Spleen (tissue), 11 donors: ENCODE measurements around the gene CADPS2. TPM values are rescaled to one million over a fixed set of nuclear protein-coding genes. Genes with fewer than 3 reads are reported as not detected.

Experiments
- DNase-seq: peaks from one replicate; pipeline ENCODE4 v3.0.0-alpha.2; 2020
- H3K27ac ChIP-seq, 8 donors: fragments of 200-600 bp; sonication (generic) in 7 of 8; 1 replicate in 4 of 8; 2 replicates in 4 of 8; pipeline versions ENCODE4 v1.5.0 to v1.8.0; 2016 to 2021; ENCODE audit warnings: inconsistent platforms in 4 of 8, mild to moderate bottlenecking in 4 of 8, moderate library complexity in 1 of 8
- H3K27me3 ChIP-seq, 7 donors: fragments of 200-600 bp; sonication (generic) in 6 of 7; replicated peaks in 1 of 7; 1 replicate in 4 of 7; 2 replicates in 3 of 7; pipeline versions ENCODE4 v1.5.0 to v1.8.0; 2016 to 2021; ENCODE audit warnings: inconsistent platforms in 3 of 7, mild to moderate bottlenecking in 1 of 7
- H3K36me3 ChIP-seq, 6 donors: fragments of 200-600 bp; sonication (generic) in 5 of 6; 1 replicate in 4 of 6; 2 replicates in 2 of 6; pipeline versions ENCODE4 v1.5.0 to v1.8.0; 2016 to 2021; ENCODE audit warnings: inconsistent platforms in 2 of 6
- H3K4me1 ChIP-seq, 6 donors: fragments of 200-600 bp; sonication (generic) in 5 of 6; 1 replicate in 3 of 6; 2 replicates in 3 of 6; pipeline versions ENCODE4 v1.5.0 to v1.8.0; 2016 to 2021; ENCODE audit warnings: inconsistent platforms in 3 of 6
- H3K4me3 ChIP-seq, 8 donors: fragments of 200-600 bp; sonication (generic) in 7 of 8; 1 replicate in 4 of 8; 2 replicates in 4 of 8; pipeline versions ENCODE4 v1.5.0 to v1.8.0; 2016 to 2021; ENCODE audit warnings: inconsistent platforms in 4 of 8, mild to moderate bottlenecking in 4 of 8, moderate library complexity in 2 of 8
- H3K9me3 ChIP-seq, 8 donors: fragments of 200-600 bp; sonication (generic) in 7 of 8; 1 replicate in 4 of 8; 2 replicates in 4 of 8; pipeline versions ENCODE4 v1.5.0 to v1.8.0; 2016 to 2021; ENCODE audit warnings: inconsistent platforms in 4 of 8
- CTCF ChIP-seq, 11 experiments: fragments of 200-600 bp in 7 of 11; fragments of 450-650 bp in 4 of 11; sonication (generic) in 4 of 11; IDR thresholded peaks in 8 of 11; conservative IDR thresholded peaks in 3 of 11; 1 replicate in 7 of 11; 2 replicates in 4 of 11; pipeline versions ENCODE4 v1.4.0 to v1.8.0; 2016 to 2021; ENCODE audit warnings: antibody characterized with exemption in 11 of 11, inconsistent platforms in 4 of 11, mild to moderate bottlenecking in 1 of 11
- POLR2A ChIP-seq, 3 donors: fragments of 450-650 bp; IDR thresholded peaks; one replicate each; pipeline ENCODE4 v1.5.1; 2017; ENCODE audit warnings: antibody characterized with exemption in 3 of 3, mild to moderate bottlenecking in 1 of 3
- POLR2AphosphoS5 ChIP-seq, 3 donors: sonication (generic); formaldehyde crosslinking; IDR thresholded peaks; one replicate each; pipeline ENCODE4 v1.5.1; 2017; ENCODE audit warnings: antibody characterized with exemption in 3 of 3
- WGBS, 5 donors: extraction: QIAGEN DNeasy Blood & Tissue Kit in 3 of 5; methylation state at CpG; one replicate each; pipeline versions ENCODE4 v1.1.5 to v1.1.7; 2013 to 2018; 5-methylcytosine and 5-hydroxymethylcytosine counted together
- intact Hi-C: fragments of 100-400 bp; cut with DNase I; formaldehyde crosslinking; loops from one replicate; pipeline ENCODE4 v1.15.0; 2023; ENCODE audit warnings: low total_unique reads
- polyA plus RNA-seq, 3 donors: library from polyadenylated mRNA; stranded (reverse); fragments of 200-250 nt; gene quantifications; one replicate each; pipeline ENCODE4 v1.2.1, GENCODE V29; 2013
- total RNA-seq, 7 donors: library from RNA; depleted of rRNA in 3 of 7; stranded (reverse); fragments of >200 nt in 3 of 7; fragmentation: NEBNext Ultra II Directional in 4 of 7; extraction: Animal tissue kit (Norgen Biotek cat#: 25700) in 4 of 7; gene quantifications; one replicate each; pipeline versions ENCODE4 v1.1.0 to v1.2.1, GENCODE V29; 2016 to 2021
- donor health status: healthy with polysubstance abuse.
- donor health status: DM: no; HTN: no; CAD: no; lungs with moderate emphysema.
- donor health status: DM: no; HTN: no; CAD: no.
- donor health status: Bipolar disorder and iron deficiency.
- donor health status: healthy.
- donor health status: DM: no; HTN: no; CAD: no.
- donor health status: DM: yes; HTN: yes; CAD: no.

The CADPS2 gene
- total and polyA plus RNA-seq, 10 donors: 2.4 to 19.3 (median 11.7) TPM

DNA sequence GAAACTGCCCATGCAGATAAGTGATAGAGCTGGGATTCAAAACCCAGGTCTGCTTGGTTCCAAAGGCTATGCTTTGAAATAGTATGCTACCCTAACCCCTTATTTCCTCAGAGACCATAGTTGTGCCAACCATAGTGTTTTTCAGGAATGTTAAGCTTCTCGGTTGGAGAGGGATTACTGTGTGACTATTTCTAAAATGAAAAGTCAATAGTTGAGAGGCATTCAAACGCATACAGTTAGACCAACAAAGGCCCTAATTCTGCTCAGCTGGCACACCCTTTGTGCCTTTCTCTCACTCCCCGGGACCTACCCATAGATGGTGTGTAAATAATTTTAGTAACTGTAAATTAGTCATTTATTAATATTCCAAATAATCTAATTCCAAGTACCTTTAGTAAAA, 118.9 kb downstream of the CADPS2 start:
- intact Hi-C loops: no loop called here
- no peaks in the 10 kb centered on the region for H3K27me3 ChIP-seq
- H3K4me1 ChIP-seq: no peaks in the 10 kb centered on the region
- TF ChIP-seq CTCF (IDR thresholded peaks at IDR 0.05 in 8 of 11, conservative IDR thresholded peaks at IDR 0.05 in 3 of 11): no peak
- TF ChIP-seq POLR2AphosphoS5 (IDR thresholded peaks at IDR 0.05): no peak
- no peak for TF ChIP-seq POLR2A (IDR thresholded peaks at IDR 0.05)
- H3K9me3 ChIP-seq: no peaks in the 10 kb centered on the region
- 71 to 90% (median 79%) methylated on average over 3 of the region's 3 CpGs for WGBS, 5 donors
- no peaks in the 10 kb centered on the region for H3K36me3 ChIP-seq
- H3K4me3 ChIP-seq: no peak overlapping the region
- no peak for DNase-seq
- no peak overlapping the region for H3K27ac ChIP-seq

- no peaks in the 10 kb centered on the region for H3K36me3 ChIP-seq
- H3K27ac ChIP-seq: no peak overlapping the region
- no peak for DNase-seq
- no peaks in the 10 kb centered on the region for H3K4me1 ChIP-seq
- no peak for TF ChIP-seq CTCF (IDR thresholded peaks at IDR 0.05 in 8 of 11, conservative IDR thresholded peaks at IDR 0.05 in 3 of 11)
- no peak for TF ChIP-seq POLR2A (IDR thresholded peaks at IDR 0.05)
- no peak for TF ChIP-seq POLR2AphosphoS5 (IDR thresholded peaks at IDR 0.05)
- WGBS, 5 donors: 76 to 87% (median 81%) methylated on average over 1 of the region's 1 CpG
- no peaks in the 10 kb centered on the region for H3K9me3 ChIP-seq
- intact Hi-C loops: no loop called here
- no peak overlapping the region for H3K4me3 ChIP-seq
- no peaks in the 10 kb centered on the region for H3K27me3 ChIP-seq
Measured at GRCh38 chr7:122766593-122766992, 119.7 kb downstream of the CADPS2 start.

GRCh38 chr7:122764902-122765301, 121.4 kb downstream of the CADPS2 start:
- Histone ChIP-seq H3K4me3 (no peak overlapping the region), H3K4me1 (no peaks in the 10 kb centered on the region), H3K9me3 (no peaks in the 10 kb centered on the region), H3K27me3 (no peaks in the 10 kb centered on the region), H3K36me3 (no peaks in the 10 kb centered on the region), H3K27ac (no peak overlapping the region)
- intact Hi-C loops: no loop called here
- no peak for TF ChIP-seq CTCF (IDR thresholded peaks at IDR 0.05 in 8 of 11, conservative IDR thresholded peaks at IDR 0.05 in 3 of 11)
- TF ChIP-seq POLR2A (IDR thresholded peaks at IDR 0.05): no peak
- TF ChIP-seq POLR2AphosphoS5 (IDR thresholded peaks at IDR 0.05): no peak
- WGBS, 5 donors: 72 to 87% (median 78%) methylated on average over 1 of the region's 1 CpG
- DNase-seq: no peak

- no peak overlapping the region for H3K4me3 ChIP-seq
- H3K27ac ChIP-seq: no peak overlapping the region
- intact Hi-C loops: no loop called here
- no peak for DNase-seq
- H3K4me1 ChIP-seq: no peaks in the 10 kb centered on the region
- no peaks in the 10 kb centered on the region for H3K9me3 ChIP-seq
- WGBS, 5 donors: 37 to 76% (median 56%) methylated on average over 2 of the region's 2 CpGs
- TF ChIP-seq POLR2AphosphoS5 (IDR thresholded peaks at IDR 0.05) (no peak), CTCF (IDR thresholded peaks at IDR 0.05 in 8 of 11, conservative IDR thresholded peaks at IDR 0.05 in 3 of 11) (no peak), POLR2A (IDR thresholded peaks at IDR 0.05) (no peak)
- H3K27me3 ChIP-seq: no peaks in the 10 kb centered on the region
- no peaks in the 10 kb centered on the region for H3K36me3 ChIP-seq
Measured at GRCh38 chr7:122764020-122764419, 122.2 kb downstream of the CADPS2 start.
